Measurements from ENCODE around the gene GRAMD1B.
A peak's percentile ranks its signal among the peaks of the same experiment; 100 is the strongest.
"Not testable (repeated sequence)": the region's sequence is repeated elsewhere in the genome, so short reads cannot be mapped to it uniquely, and the experiment has no call there.

Gene GRAMD1B

GRCh38 chr11:123509737-123510578 lies 79.9 kb downstream of the GRAMD1B start:
- no peaks in the 10 kb centered on the region for H3K79me2 ChIP-seq (ENCODE audit: insufficient read depth, low read depth)
- no peak overlapping the region for H3K27ac ChIP-seq
- H4K20me1 ChIP-seq (ENCODE audit: insufficient read depth) = no peaks in the 10 kb centered on the region
- no peak for TF ChIP-seq CTCF (conservative IDR thresholded peaks at IDR 0.05; ENCODE audit: low read depth, low read length)
- H3K4me2 ChIP-seq = no peak overlapping the region
- H3K27me3 ChIP-seq (ENCODE audit: insufficient read depth, low read depth) = no peaks in the 10 kb centered on the region
- no peak overlapping the region for H3K9ac ChIP-seq
- no peak overlapping the region for H2AFZ ChIP-seq (ENCODE audit: low read depth)
- H3K4me1 ChIP-seq (ENCODE audit: low read depth, poor library complexity, severe bottlenecking) = no peaks in the 10 kb centered on the region
- H3K4me3 ChIP-seq (IDR thresholded peaks at IDR 0.05; ENCODE audit: insufficient read depth, low read depth, low read length) = no peak overlapping the region
- no peaks in the 10 kb centered on the region for H3K36me3 ChIP-seq (ENCODE audit: insufficient read depth)

GRCh38 chr11:123510579-123510905 lies 80.5 kb downstream of the GRAMD1B start:
- H3K4me2 ChIP-seq = no peak overlapping the region
- no peak overlapping the region for H3K9ac ChIP-seq
- peak overlapping the region; percentile 49; the same call in 1 of the 2 replicates for H2AFZ ChIP-seq (ENCODE audit: low read depth)

GRCh38 chr11:123511037-123511870 lies 81.2 kb downstream of the GRAMD1B start:
- Histone ChIP-seq H4K20me1 (ENCODE audit: insufficient read depth) (no peaks in the 10 kb centered on the region), H3K36me3 (ENCODE audit: insufficient read depth) (no peaks in the 10 kb centered on the region), H3K4me3 (IDR thresholded peaks at IDR 0.05; ENCODE audit: insufficient read depth, low read depth, low read length) (no peak overlapping the region), H3K4me2 (peak overlapping the region; percentile 33; the same call in 1 of the 2 replicates), H2AFZ (ENCODE audit: low read depth) (peak overlapping the region; percentile 49; the same call in 1 of the 2 replicates), H3K79me2 (ENCODE audit: insufficient read depth, low read depth) (no peaks in the 10 kb centered on the region), H3K4me1 (ENCODE audit: low read depth, poor library complexity, severe bottlenecking) (no peaks in the 10 kb centered on the region), H3K9ac (no peak overlapping the region), H3K27me3 (ENCODE audit: insufficient read depth, low read depth) (no peaks in the 10 kb centered on the region), H3K27ac (no peak overlapping the region)
- TF ChIP-seq CTCF (conservative IDR thresholded peaks at IDR 0.05; ENCODE audit: low read depth, low read length) = peak; percentile 81

More at GRCh38 chr11:123510579-123510905, 80.5 kb downstream of the GRAMD1B start:
- H3K27ac ChIP-seq = no peak overlapping the region
- no peaks in the 10 kb centered on the region for H4K20me1 ChIP-seq (ENCODE audit: insufficient read depth)
- TF ChIP-seq CTCF (conservative IDR thresholded peaks at IDR 0.05; ENCODE audit: low read depth, low read length) = no peak
- no peaks in the 10 kb centered on the region for H3K36me3 ChIP-seq (ENCODE audit: insufficient read depth)
- H3K4me1 ChIP-seq (ENCODE audit: low read depth, poor library complexity, severe bottlenecking) = no peaks in the 10 kb centered on the region
- no peaks in the 10 kb centered on the region for H3K27me3 ChIP-seq (ENCODE audit: insufficient read depth, low read depth)
- no peaks in the 10 kb centered on the region for H3K79me2 ChIP-seq (ENCODE audit: insufficient read depth, low read depth)
- no peak overlapping the region for H3K4me3 ChIP-seq (IDR thresholded peaks at IDR 0.05; ENCODE audit: insufficient read depth, low read depth, low read length)

- not testable (repeated sequence) for H3K4me2 ChIP-seq; H3K36me3 ChIP-seq (ENCODE audit: insufficient read depth); H3K4me1 ChIP-seq (ENCODE audit: low read depth, poor library complexity, severe bottlenecking); H3K9ac ChIP-seq; H2AFZ ChIP-seq (ENCODE audit: low read depth); H3K27ac ChIP-seq; H3K79me2 ChIP-seq (ENCODE audit: insufficient read depth, low read depth); H4K20me1 ChIP-seq (ENCODE audit: insufficient read depth); H3K4me3 ChIP-seq (IDR thresholded peaks at IDR 0.05; ENCODE audit: insufficient read depth, low read depth, low read length); H3K27me3 ChIP-seq (ENCODE audit: insufficient read depth, low read depth)
These were observed 83.2 kb downstream of the GRAMD1B start for GRCh38 chr11:123513309-123513708.

Measured in KMS-11 (cell line).